HG03159 (cell line): ENCODE measurements around the gene HDAC10.

Experiments used
- ATAC-seq: cut with Tn5 transposase; IDR thresholded peaks from one replicate; pipeline ENCODE4 v1.9.1; 2021; ENCODE audit warnings: mild to moderate bottlenecking, moderate library complexity; ENCODE audit not compliant: unreplicated experiment

Gene HDAC10, protein sequence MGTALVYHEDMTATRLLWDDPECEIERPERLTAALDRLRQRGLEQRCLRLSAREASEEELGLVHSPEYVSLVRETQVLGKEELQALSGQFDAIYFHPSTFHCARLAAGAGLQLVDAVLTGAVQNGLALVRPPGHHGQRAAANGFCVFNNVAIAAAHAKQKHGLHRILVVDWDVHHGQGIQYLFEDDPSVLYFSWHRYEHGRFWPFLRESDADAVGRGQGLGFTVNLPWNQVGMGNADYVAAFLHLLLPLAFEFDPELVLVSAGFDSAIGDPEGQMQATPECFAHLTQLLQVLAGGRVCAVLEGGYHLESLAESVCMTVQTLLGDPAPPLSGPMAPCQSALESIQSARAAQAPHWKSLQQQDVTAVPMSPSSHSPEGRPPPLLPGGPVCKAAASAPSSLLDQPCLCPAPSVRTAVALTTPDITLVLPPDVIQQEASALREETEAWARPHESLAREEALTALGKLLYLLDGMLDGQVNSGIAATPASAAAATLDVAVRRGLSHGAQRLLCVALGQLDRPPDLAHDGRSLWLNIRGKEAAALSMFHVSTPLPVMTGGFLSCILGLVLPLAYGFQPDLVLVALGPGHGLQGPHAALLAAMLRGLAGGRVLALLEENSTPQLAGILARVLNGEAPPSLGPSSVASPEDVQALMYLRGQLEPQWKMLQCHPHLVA

DNA sequence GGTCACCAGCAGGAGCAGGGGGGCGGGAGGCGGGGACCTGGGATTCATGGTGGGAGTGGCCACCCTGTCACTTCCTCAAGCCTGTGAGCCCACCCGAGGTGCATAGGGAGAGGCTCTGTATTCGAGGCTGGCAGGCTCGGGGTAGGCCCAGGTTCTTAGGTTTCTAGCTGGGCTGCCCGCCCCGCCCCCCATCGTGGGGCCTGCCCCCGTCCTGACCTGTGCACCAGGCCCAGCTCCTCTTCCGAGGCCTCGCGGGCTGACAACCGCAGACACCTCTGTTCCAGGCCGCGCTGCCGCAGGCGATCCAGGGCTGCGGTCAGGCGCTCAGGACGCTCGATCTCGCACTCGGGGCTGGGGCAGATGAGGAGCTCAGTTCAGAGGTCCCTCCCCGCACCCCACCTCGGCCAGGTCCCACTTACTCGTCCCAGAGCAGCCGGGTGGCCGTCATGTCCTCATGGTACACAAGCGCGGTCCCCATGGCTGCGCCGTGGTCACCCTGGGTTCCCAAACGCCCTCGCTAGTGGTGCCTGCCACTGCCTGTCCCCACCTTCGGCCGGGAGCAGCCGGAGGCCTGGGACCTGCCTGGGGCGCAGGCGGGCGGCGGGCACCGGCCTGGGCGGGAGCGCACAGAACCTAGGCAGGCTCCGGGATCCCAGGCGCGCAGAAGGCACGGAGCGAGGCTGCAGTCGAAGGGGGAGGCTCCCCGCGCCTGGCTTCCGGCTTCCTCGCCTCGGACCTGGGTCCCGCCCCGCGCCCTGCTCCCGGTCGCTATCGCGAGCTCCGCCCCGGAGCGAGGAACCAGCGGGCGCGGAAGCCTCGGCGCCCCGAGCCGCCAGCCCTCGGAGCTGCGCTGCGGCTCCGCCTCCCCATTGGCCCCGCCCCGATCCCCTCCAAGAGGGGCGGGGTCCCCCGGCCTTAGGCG lies at the start of gene HDAC10:
Gene HDAC10 (minus strand): TSS at position 711 of the 922 bp plus-strand sequence. CDS start 233 bp downstream, at position 478.
- no peak for ATAC-seq

DNA sequence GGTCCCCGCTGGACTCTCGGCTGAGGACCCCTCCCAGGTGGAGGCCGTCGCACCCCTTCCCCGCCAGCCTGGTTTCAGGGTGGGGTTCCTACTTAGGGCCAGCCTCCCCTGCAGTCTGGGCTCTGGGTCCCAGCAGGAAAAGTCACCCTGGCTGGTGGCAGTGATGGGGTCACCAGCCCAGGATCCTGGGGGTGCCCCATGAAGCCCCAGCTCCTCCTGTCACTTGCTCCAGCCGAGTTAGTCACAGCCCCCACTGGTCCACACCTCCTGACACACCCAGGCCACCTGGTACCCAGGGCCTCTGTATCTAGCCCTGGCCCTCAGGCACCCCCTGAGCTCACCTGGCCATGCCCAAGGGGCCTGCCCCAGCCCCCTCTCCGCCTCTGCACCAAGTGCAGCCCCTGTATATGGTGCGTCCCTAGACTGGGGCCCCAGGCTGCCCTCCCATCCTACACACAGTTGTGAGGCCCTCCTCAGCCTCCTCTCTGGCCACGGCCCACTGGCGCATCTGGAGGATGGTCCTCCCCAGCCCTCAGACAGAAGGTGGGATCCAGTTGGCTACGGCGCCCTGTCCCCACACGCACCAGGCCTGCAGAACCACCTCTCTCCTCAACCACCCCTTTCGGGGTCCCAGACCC lies 49.7 kb upstream of the HDAC10 start:
- no peak for ATAC-seq

DNA sequence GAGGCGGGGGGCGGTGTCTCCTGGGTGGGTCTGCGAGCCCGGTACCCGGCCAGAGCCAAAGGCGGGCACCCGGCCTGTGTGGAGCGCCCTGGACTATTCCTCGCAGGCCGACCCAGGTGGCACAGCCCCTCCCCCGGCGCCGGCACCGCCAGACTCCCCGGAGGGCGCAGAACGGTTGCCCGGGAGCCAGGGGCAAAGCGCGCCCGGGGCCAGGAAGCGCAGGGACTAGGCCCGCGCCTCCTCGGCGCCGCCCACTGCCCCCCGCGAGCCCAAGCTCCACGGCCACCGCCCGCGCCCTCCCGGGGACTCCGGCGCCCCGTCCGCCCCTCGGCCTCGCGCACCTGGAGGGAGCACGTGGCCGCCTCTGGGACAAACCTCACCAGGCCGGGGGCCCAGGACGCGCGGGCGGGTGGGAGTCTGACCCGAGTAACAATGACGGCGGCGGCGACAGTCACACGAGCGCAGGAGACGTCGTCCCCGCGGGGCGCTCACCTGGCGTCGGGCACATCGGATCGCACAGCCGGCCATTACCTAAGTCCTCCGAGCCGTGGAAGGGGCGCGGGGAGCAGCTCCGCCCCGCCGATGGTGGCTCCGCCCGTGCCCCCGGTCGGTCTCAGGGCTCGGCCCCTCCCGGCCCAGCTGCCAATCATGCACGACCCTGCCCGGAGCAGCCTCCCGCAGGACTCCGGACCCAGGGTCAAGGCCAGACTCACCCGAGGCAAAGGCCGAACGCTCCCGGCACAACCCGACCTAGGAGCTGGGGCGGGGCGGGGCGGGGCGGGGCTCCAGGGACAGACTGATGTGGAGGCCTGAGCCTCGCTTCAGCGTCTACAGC lies 48.9 kb upstream of the HDAC10 start:
- ATAC-seq = no peak

DNA sequence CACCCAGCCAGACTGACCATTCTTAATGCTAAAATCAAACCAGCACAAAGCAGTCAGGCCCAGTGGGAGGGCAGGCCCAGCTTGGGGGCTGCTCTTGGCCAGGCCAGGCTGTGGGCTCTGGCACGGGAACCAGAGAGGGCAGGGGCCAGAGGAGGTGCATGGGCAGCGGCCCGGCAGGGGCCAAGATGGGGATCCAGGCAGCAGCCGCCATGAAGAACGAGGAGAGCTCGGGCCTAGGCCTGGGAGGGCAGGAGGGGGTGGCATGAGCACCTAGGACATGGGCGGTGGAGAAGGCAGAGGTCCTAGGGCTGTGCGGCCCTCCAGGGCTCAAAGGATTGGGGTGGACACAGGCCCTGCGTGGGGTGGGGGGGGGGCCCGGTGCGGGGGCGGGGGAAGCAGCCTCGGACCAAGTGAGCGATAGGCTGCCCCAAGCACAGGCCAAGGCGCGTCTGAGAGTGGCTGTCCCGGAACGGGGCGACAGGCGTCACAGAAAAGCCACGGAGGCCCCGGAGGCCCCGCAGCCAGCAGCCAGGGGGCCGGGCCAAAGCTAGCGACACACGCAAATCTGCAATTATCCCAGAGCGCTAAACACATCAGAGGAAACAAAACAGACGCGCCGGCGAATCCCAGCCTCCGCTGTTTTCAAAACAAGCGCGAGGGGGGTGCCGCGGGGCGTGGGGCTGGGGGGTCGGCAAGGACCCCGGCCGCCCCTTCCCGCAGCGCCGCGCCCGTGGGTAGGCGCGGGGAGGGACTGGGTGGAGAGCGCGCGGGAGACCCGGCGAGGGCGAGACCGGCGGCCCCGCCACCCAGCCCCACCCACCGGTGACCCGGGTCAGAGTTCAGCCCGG lies 48.1 kb upstream of the HDAC10 start:
- no peak for ATAC-seq

DNA sequence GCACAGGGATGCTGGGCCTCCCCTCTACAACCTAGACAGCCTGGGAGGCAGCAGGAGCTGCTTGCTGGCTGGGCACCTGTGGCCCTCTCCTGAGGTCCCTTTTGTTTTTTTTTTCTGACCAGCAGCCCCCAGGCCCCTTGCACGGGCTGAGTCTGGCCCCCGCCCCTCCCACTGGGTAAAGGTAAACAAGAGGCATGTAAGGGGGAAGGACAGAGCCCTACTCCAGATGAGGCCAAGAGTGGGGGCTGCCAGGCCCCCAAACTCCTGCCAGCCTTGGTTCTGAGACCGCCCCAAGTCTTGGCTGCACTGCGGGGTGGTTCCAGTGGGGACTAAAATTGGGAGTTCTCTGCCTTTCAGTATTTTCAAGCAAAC lies 47.2 kb upstream of the HDAC10 start:
- ATAC-seq = no peak

DNA sequence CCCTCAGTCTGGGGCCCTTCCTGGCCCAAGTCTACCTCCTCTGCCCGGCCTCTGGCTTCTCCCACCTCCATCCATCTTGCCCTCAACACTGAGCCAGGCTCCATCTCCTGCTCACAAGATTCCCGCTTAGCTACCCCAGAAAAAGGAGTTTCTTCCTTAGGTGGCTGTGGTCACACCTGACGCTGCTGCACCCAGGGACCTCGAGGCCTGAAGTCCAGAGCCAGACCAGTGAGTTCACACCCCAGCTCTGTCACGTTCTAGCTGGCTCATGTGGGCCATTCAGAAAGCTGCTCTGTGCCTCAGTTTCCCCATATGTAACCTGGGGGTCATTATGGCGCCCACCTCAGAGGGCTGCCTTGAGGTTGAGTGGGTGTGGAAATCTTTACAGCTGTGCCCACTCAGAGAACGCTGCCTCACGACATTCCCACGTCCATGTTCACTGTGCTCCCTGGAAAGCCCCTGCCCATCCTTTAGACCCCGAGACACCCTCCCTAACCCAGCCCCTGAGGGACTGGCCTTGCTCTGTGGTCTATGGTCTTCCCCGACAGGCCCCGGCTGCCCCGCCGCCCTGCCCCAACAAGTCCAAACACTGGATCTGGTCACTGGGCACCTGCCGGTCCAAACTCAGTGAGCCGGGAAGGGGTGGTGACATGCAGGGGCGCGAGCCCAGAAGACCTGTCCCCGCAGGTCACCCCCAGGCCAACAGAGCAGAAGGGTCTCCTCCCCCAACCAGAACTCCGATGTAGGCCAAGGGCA lies 46.6 kb upstream of the HDAC10 start:
- ATAC-seq = no peak

DNA sequence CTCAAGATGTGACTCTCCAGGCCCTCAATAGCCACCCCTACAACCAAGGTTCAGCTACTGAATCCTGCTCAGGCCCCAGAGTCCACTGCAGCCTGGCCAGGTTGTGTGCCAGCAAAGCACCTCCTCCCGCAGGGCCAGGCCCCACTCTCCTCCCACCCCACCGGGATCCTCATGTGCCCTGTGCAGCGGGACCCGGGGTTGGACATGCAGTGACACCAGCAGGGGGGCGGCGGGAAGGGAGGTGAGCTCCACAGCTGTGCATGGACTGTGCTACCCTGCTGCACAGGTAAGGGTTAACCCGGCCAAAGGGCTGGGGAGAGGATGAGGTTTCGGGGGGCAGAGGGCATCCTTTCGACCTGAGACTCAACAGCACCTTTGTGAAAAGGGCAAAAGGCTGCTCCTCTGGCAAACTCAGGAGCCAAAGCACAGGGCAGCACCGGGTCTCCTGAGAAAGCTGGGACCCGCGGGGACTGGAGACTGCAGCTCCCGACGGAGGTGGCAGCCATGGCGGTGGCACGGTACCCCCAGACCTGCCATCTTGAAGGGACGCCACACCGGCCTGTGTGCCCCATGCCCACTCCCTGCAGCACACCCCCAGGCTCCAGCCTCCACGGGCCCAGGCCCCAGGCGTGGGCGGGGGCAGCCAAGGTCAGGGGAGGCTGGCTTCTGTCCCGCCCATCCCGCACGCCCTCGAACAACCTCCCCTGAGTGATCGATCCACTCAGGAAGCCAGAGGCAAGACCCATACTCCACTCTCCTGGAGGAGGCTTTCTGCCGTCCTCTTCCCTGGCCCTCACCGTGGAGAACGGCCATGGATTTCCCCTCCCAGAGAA lies 45.8 kb upstream of the HDAC10 start:
- no peak for ATAC-seq

DNA sequence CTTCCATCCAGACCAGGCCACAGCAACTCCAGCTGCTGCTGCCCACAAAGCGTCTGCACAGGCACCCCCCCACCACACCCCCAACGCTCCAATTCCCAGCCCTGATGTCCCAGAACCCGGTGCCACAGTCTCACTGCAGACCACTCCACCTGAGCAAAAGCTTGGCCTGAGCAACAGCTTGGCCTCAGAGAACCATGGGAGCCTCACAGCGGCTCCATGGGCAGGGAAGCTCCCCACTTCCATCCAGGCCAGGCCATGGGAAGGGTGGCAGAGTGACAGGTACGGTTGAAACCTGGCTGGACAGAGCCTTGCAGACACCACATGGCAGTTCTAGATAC lies 43.2 kb upstream of the HDAC10 start:
- no peak for ATAC-seq

DNA sequence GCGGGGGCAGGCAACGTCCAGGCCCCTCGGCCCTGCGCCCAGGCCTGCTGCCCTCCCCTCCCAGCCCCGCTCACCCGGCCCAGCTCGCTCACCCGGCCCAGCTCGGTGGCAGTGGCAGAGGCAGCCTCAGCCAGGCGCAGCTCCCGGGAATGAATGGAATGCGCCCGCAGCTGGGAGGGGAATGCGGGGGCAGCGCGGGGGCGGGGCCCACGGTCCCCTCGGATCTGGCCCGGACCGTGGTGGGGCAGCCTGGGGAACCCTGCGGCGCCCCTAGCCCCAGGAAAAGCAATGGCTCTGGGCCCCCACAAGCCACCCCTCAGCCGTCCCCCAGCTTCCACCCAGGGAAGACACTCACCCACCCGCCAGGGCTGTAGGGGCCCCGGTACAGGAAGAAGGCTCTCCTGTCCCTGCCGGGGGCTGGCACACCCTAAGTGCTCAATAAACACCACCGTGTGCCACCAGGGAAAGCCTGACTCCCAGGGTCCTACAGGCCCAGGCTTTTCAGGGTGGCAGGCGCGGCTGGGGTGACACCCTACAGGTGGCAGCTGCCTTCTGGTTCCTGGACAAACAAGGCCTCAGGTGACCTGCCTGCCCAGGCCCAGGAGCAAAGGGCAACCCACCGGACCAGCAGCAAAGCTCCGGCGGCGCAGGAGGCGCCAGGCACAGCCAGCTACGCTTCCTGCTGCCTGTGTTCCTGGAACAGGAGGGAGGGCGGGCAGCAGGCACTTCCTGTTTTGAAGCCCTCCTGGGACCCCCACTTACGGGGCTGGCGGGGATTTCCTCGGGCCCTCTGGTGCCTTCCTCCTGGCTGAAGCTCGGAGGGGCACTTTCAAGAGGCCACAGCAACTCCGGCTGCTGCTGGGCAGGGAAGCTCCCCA lies 42.6 kb upstream of the HDAC10 start:
- ATAC-seq = no peak

DNA sequence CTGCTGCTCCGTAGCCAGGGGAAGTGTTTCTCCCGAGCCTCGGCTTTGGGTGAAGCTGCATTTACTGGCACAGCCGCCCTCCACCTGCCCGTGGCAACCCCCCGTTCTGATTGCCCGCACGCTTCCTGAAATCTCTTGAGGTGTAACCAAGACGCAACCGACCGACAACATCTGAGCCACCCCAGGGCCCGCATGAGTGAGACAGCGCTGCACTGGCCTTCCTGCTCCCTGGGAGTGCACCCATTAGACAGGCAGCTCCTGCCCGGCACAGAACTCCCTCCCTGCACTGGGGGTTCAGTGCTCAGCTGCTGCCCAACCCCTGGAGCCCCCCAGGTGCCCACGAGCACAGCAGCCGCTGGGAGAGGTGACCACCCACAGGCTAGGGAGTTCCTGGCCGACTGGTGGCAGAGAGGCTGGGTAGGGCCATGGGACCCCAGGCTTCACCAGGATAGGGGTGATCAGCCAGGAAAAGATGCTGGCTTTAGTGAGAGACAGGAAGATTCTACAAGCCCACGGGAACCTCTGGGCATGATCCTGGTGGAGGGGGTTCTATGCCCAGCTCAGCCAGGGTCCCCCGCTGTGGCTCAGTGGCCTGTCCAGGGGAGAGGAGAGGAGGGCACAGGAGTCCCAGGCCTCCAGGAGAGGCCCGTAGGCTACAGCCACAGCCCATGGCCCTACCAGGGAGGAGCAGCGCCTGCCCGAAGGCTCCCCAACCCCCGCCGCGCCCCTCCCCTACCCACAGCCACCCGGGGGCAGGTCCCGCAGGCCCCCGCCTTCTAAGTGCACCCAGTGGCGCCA lies 41.8 kb upstream of the HDAC10 start:
- ATAC-seq = no peak

DNA sequence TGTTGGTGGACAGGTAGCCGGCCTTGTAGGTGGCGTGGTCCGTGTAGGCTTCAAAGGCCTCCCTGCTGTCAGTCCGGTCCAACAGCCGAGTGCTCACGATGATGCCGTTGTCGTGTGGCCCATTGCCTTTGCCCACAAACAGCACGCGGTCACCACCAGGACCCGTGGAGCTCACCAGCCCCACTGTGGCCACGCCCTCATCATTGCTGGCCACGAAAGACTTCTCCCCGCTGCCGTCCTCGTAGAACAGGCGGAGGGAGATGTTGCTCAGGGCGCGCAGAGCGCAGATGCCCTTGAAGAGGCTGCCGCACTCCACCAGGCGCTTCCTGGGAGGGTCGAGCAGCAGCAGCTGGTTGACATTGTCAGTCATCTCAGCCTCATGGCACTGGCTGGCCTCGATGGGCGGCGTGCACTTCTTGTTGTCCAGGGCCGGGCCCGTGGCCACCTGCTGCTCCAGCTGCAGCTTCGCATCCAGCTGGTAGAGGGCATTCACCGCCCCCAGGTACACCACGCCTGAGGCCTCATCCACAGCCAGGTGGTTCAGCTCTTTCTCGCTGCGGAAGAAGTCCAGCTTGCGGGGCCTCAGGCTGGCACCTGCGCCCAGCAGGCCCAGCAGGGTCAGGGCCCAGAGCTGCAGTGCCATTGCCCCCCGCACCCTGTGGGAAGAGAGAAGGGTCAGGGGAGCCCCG lies 39.0 kb upstream of the HDAC10 start:
- no peak for ATAC-seq

DNA sequence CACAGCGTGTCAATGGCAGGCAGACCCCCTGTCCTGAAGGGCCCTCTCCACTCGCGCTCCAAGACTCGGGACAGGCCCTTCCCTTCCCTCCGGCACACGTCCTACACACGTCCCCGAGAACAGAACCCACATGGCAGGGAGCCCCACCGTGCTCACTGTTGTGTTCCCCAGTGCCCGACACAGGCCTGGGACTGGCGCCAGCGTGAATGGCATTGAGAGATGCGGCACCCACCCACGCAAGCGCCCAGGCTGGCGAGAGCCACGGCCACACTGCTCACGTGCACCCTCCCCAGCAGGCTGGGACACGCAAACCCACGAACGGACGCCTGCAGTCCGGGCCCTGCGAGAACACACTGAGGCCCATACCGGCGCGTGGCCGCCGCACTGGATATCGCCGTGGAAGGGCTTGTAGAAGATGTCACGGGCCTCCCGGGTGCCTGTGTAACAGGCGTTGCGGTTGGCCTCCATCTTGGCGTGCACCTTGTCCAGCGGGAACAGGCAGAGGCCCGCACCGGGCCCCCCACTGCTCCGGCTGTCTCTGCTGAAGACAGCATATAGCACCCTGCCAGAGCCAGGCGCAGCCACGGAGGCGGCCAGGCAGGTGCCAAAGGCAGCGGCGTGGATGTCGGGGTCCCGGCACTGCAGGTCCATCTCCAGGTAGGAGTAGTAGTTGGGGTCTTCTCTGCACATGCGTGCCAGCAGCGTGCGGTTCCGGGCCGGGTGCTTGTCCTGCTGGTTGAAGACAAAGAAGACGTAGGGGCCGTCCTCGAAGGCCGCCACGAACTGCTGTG lies 38.3 kb upstream of the HDAC10 start:
- ATAC-seq = no peak

DNA sequence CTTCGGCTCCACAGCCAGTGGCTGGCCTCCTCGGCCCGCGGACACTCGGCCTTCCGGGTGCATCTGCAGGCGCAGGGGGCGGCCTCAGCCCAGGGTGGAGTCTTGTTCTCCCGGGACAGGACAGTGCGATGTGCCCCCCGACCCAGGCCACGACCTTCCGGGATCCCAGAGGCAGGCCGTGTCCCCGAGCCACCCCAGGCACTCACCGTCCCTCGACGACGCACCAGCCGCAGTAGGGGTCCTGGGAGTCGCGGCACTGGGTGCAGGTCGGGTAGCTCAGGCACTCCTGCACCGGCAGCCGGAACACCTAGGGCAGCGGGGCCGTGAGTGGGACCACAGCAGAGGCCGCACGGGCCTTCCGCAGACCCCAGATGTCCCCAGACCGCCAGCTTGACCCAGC lies 36.7 kb upstream of the HDAC10 start:
- ATAC-seq = no peak

DNA sequence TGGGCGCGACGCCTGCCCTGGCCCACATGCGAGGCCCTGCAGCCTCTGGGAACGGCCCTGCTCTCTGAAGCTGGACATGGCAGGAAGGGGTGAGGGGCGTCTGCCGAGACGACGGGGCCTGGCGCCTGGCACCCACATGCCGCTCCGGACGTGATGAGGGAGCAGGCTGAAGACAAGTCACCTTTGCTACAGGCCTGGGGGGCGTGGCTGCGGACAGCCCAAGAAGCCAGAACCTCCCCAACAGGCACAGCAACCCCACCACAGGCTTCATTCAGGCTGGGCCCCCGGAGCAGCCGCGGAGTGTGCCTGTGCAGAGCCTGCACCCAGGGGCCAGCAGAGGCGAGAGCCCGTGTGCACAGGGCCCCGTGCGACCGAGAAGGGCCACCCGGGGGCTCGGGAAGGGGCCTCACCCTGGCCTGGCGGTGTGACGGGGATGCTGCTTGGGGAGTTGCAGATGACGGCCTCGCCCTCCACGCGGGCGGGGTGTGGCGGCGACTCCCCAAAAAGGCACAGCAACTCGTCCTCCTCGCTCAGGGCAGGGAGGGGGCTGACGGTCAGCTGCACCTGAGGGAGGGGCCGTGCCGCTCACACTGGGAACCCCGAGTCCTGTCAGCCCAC lies 35.7 kb upstream of the HDAC10 start:
- ATAC-seq = no peak
